ENCODE measurements around the gene RILPL2.
"Not testable (repeated sequence)": the region's sequence is repeated elsewhere in the genome, so short reads cannot be mapped to it uniquely, and the experiment has no call there.

Gene RILPL2

DNA sequence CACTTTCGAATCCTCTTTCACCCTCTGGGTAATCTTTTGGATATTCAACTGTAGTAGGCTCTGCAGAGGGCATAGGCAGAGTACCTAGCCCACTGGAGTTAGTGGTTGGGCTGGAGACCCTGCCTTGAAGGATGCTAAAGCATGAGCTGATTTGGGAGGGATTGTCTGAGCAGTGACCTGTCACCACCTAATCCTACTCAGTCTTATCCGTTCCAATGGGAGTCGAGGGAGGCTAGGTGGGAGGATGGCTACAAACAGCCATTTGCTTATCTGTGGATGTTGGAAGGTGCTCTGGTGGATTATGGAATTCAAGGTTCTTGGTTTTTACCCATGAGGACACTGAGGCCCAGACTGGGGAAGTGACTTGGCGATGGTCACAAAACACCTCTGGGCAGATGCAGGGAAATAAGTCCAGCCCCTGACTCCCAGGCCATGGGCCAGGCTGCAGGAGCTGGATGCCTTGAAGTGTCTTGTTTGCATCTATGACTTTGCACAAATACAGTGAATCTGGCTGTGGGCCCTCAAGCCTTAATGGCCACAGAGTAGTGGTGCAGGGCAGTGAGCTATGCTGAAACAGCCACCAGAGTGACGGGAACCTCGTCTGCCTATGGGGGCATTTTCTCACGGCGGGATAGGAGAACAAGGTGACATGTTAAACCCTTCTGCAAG, 48.8 kb downstream of the RILPL2 start:
- Histone ChIP-seq H3K9me3 (no peaks in the 10 kb centered on the region), H3K36me3 (peaks cover 15 to 22% (median 21%) of the 10 kb centered on the region in 3 donors), H3K4me3 (peak overlapping the region; percentile 59 to 83), H3K4me1 (peaks cover 0 to 54% (median 39%) of the 10 kb centered on the region in 4 donors), H3K27ac (peak overlapping the region; percentile 94 to 96), H3K27me3 (no peaks in the 10 kb centered on the region)
- DNase-seq = no peak
- intact Hi-C loops (cut with DNase I; ENCODE audit: low total_unique reads) = no loop called here
- TF ChIP-seq, protein P1, sequence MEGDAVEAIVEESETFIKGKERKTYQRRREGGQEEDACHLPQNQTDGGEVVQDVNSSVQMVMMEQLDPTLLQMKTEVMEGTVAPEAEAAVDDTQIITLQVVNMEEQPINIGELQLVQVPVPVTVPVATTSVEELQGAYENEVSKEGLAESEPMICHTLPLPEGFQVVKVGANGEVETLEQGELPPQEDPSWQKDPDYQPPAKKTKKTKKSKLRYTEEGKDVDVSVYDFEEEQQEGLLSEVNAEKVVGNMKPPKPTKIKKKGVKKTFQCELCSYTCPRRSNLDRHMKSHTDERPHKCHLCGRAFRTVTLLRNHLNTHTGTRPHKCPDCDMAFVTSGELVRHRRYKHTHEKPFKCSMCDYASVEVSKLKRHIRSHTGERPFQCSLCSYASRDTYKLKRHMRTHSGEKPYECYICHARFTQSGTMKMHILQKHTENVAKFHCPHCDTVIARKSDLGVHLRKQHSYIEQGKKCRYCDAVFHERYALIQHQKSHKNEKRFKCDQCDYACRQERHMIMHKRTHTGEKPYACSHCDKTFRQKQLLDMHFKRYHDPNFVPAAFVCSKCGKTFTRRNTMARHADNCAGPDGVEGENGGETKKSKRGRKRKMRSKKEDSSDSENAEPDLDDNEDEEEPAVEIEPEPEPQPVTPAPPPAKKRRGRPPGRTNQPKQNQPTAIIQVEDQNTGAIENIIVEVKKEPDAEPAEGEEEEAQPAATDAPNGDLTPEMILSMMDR (IDR thresholded peaks at IDR 0.05) = no peak

DNA sequence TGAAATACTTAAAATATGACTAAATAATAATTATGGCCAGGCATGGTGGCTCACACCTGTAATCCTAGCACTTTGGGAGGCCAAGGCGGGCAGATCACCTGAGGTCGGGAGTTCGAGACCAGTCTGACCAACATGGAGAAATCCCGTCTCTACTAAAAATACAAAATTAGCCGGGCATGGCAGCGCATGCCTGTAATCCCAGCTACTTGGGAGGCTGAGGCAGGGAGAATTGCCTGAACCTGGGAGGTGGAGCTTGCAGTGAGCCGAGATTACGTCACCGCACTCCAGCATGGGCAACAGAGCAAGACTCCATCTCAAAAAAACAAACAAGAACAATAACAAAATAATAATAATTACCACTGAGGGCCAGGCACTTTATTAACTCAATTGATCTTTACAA, 50.9 kb downstream of the RILPL2 start:
- H3K9me3 ChIP-seq; H3K4me3 ChIP-seq; H3K27ac ChIP-seq; H3K36me3 ChIP-seq; intact Hi-C loops (cut with DNase I; ENCODE audit: low total_unique reads); DNase-seq; H3K27me3 ChIP-seq: not testable (repeated sequence)
- H3K4me1 ChIP-seq = peaks cover 0 to 33% (median 23%) of the 10 kb centered on the region in 4 donors

DNA sequence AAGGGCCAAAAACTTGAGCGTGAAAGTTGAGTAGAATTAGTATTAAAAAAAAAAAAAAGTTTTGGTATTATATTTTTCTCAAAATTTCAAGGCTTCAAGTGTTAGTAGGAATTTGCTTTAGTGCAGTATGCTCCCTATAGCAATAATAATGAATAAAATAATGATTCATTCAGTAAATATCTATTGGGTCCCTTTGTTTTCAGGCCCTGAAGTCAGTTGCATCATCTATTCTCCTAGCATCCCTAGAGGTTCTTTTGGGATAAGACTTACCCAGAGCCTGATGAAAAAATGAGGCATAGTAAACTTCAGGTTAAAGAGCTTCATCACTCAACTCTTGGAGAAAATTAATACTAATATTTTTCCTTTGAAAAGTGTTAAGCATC, 51.5 kb downstream of the RILPL2 start:
- Histone ChIP-seq H3K4me3 (peak overlapping the region; percentile 84 to 95), H3K4me1 (peaks cover 0 to 27% (median 19%) of the 10 kb centered on the region in 4 donors), H3K27ac (peak overlapping the region in 1 of 2 donors; percentile 80), H3K9me3 (no peaks in the 10 kb centered on the region), H3K27me3 (no peaks in the 10 kb centered on the region), H3K36me3 (no peaks in the 10 kb centered on the region)
- intact Hi-C loops (cut with DNase I; ENCODE audit: low total_unique reads) = no loop called here
- TF ChIP-seq, protein P1 (IDR thresholded peaks at IDR 0.05) = no peak
- no peak for DNase-seq

DNA sequence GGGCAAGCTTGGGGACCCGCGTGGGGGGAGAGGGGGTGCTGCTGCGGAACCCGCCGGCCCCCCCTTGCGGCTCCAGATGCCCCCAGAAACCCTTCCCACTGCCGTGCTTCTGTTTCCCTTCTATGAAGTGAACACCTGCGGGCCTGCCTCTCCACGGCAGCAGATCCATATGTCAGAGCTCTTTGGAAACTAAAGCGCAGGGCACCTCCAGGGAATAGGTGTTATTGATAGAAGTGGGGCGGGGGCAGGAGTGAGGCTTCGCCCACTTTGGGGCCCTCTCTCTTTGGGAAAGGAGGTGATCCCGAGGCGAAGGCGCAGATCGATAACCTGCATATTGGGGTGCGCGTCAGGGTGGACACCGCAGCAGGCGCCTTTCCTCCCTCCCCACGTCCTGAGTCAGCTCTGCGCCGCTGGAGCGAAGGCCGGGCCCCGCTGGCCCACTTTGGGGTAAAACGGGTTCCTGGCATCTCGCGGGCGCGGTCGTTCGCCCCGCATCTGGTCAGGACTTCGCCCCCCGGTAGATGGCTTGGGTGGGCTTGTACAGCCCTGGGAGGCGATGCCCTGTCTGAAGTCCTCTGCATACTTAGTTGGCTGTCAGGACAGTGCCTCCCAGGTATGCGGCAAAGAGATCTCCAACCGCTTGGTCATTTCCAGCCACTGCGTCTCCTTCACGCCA, 52.0 kb downstream of the RILPL2 start:
- intact Hi-C loops (cut with DNase I; ENCODE audit: low total_unique reads) = no loop called here
- DNase-seq = peak in 1 of 2 donors; percentile 66
- H3K36me3 ChIP-seq = no peaks in the 10 kb centered on the region

DNA sequence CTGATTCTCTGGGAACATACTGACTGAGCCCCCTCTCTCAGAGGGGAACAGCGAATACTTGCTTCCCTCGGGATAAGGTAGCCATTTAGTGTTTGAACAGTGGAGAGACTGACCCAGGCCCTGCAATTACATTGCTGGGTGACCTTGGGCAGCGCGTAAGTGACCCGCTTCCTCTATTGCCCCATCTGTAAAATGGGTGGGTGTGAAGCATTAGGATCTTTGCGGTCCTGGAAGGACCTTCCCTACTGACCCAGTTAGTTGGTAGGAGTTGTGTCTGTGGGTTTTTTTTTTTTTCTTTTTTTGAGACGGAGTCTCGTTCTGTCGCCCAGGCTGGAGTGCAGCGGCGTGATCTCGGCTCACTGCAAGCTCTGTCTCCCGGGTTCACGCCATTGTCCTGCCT, 53.8 kb downstream of the RILPL2 start:
- intact Hi-C loops (cut with DNase I; ENCODE audit: low total_unique reads) = loop anchor here (1.0 kb wide), 1 partner anchor 17 kb away; no protein-coding TSS in a partner anchor
- Histone ChIP-seq H3K4me1 (peaks cover 0 to 18% (median 11%) of the 10 kb centered on the region in 4 donors), H3K27me3 (no peaks in the 10 kb centered on the region), H3K27ac (no peak overlapping the region), H3K36me3 (no peaks in the 10 kb centered on the region), H3K4me3 (no peak overlapping the region), H3K9me3 (no peaks in the 10 kb centered on the region)
- TF ChIP-seq, protein P1 (IDR thresholded peaks at IDR 0.05) = no peak
- no peak for DNase-seq

More for the DNA sequence above, 52.0 kb downstream of the RILPL2 start:
- no peaks in the 10 kb centered on the region for H3K27me3 ChIP-seq
- TF ChIP-seq, protein P1 (IDR thresholded peaks at IDR 0.05) = no peak
- H3K4me3 ChIP-seq = peak overlapping the region; percentile 84 to 95
- H3K27ac ChIP-seq = peak overlapping the region; percentile 70 to 80
- no peaks in the 10 kb centered on the region for H3K9me3 ChIP-seq
- peaks cover 0 to 25% (median 17%) of the 10 kb centered on the region in 4 donors for H3K4me1 ChIP-seq

DNA sequence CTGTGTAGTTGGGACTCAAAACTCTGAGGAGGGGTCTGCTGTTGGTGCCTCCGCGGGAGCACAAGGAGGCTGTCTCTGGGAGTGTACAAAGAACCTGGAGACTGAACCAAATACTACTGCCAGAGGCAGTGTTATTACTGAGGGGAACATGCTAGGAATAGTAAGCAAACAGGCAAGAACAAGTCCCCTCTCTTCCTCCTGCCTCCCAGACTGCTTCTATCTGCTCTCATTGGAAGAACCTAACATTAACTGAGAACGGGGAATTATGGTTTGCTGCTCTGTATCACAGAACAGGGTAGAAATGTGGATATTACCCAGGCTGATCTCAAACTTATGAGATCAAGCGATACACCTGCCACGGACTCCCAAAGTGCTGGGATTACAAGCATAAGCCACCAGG, 57.1 kb downstream of the RILPL2 start:
- Histone ChIP-seq H3K4me3 (no peak overlapping the region), H3K36me3 (no peaks in the 10 kb centered on the region), H3K27me3 (no peaks in the 10 kb centered on the region), H3K9me3 (no peaks in the 10 kb centered on the region), H3K4me1 (peaks cover 0 to 8% (median 3%) of the 10 kb centered on the region in 4 donors), H3K27ac (no peak overlapping the region)
- no peak for DNase-seq
- TF ChIP-seq, protein P1 (IDR thresholded peaks at IDR 0.05) = no peak
- intact Hi-C loops (cut with DNase I; ENCODE audit: low total_unique reads) = no loop called here

DNA sequence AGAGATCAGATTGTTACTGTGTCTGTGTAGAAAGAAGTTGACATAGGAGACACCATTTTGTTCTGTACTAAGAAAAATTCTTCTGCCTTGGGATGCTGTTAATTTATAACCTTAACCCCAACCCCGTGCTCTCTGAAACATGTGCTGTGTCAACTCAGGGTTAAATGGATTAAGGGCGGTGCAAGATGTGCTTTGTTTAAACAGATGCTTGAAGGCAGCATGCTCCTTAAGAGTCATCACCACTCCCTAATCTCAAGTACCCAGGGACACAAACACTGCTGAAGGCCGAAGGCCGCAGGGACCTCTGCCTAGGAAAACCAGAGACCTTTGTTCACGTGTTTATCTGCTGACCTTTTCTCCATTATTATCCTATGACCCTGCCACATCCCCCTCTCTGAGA, 64.1 kb downstream of the RILPL2 start:
- H3K36me3 ChIP-seq; H3K4me1 ChIP-seq; DNase-seq; H3K27me3 ChIP-seq; H3K27ac ChIP-seq; H3K4me3 ChIP-seq; H3K9me3 ChIP-seq; intact Hi-C loops (cut with DNase I; ENCODE audit: low total_unique reads): not testable (repeated sequence)

DNA sequence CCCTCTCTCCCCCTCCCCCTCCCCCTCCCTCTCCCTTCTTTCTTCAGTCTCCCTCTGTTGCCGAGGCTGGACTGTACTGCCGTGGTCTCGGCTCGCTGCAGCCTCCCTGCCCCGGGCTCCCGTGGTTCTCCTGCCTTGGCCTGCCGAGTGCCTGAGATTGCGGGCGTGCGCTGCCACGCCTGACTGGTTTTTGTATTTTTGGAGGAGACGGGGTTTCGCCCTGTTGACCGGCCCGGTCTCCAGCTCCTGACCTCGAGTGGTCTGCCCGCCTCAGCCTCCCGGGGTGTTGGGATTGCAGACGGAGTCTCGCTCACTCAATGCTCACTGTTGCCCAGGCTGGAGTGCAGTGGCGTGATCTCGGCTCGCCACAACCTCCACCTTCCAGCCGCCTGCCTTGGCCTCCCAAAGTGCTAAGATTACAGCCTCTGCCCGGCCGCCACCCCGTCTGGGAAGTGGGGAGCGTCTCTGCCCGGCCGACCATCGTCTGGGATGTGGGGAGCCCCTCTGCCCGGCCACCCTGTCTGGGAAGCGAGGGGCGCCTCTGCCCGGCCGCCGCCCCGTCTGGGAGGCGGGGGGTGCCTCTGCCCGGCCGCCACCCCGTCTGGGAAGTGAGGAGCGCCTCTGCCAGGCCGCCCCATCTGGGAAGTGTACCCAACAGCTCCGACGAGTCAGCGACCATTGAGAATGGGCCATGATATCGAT, 64.7 kb downstream of the RILPL2 start:
- H3K27me3 ChIP-seq; DNase-seq; H3K36me3 ChIP-seq; H3K4me3 ChIP-seq; H3K9me3 ChIP-seq; H3K27ac ChIP-seq; H3K4me1 ChIP-seq; intact Hi-C loops (cut with DNase I; ENCODE audit: low total_unique reads): not testable (repeated sequence)
